Measurements from ENCODE around the gene UBE2Z. TPM values are rescaled to one million over a fixed set of nuclear protein-coding genes. Genes with fewer than 3 reads are reported as not detected.

UBE2Z gene
- total and polyA plus RNA-seq, 2 of the 13 experiments (the other 11 are each of a cell fraction or from before 2014, with no cell fraction given): 63.2 to 122 TPM

- TF ChIP-seq ZNF256 (CRISPR knock-in tag; conservative IDR thresholded peaks at IDR 0.05) (no peak), ZNF549 (CRISPR knock-in tag; IDR thresholded peaks at IDR 0.05) (no peak), ZFP90 (CRISPR knock-in tag; IDR thresholded peaks at IDR 0.05; ENCODE audit: borderline replicate concordance) (peak; percentile 90; the same call in 1 of the 2 replicates), ZNF30 (CRISPR knock-in tag; IDR thresholded peaks at IDR 0.05) (no peak), BHLHE40 (IDR thresholded peaks at IDR 0.05; ENCODE audit: low read length) (peak; percentile 71; the same call in 1 of the 2 replicates), TRAFD1 (CRISPR knock-in tag; IDR thresholded peaks at IDR 0.05; ENCODE audit: borderline replicate concordance) (no peak; the same call in 1 of the 2 replicates), NFE2L2 (IDR thresholded peaks at IDR 0.05; ENCODE audit: low read length) (no peak), GPBP1L1 (CRISPR knock-in tag; IDR thresholded peaks at IDR 0.05) (no peak), CHD2 (IDR thresholded peaks at IDR 0.05; ENCODE audit: low read depth, low read length) (peak; percentile 21; the same call in 1 of the 2 replicates), FOXM1 (CRISPR knock-in tag; IDR thresholded peaks at IDR 0.05) (no peak), ZNF674 (CRISPR knock-in tag; IDR thresholded peaks at IDR 0.05; ENCODE audit: low read depth) (peak; percentile 74; the same call in 1 of the 2 replicates), ZNF83 (CRISPR knock-in tag; IDR thresholded peaks at IDR 0.05; ENCODE audit: borderline replicate concordance) (no peak), ZNF350 (CRISPR knock-in tag; IDR thresholded peaks at IDR 0.05; ENCODE audit: borderline replicate concordance, low read depth) (peak; percentile 99), ZNF101 (CRISPR knock-in tag; IDR thresholded peaks at IDR 0.05; ENCODE audit: borderline replicate concordance, low read depth) (peak; percentile 77; the same call in 1 of the 2 replicates), ZNF749 (CRISPR knock-in tag; IDR thresholded peaks at IDR 0.05; ENCODE audit: borderline replicate concordance) (peak; percentile 91), AHDC1 (CRISPR knock-in tag; IDR thresholded peaks at IDR 0.05; ENCODE audit: borderline replicate concordance) (peak; percentile 99), GTF2F1 (IDR thresholded peaks at IDR 0.05; ENCODE audit: low read length) (peak; percentile 53; the same call in 1 of the 2 replicates), MEIS1 (CRISPR knock-in tag; IDR thresholded peaks at IDR 0.05; ENCODE audit: borderline replicate concordance) (peak; percentile 97), PTBP1 (IDR thresholded peaks at IDR 0.05; ENCODE audit: low read depth, low read length, poor library complexity, severe bottlenecking) (no peak), CCAR2 (optimal IDR thresholded peaks at IDR 0.05; ENCODE audit: low read depth, low read length) (peak; percentile 94), ETV6 (CRISPR knock-in tag; conservative IDR thresholded peaks at IDR 0.05) (peak; percentile 95), CEBPG (CRISPR knock-in tag; IDR thresholded peaks at IDR 0.05) (peak; percentile 89)
Measured at GRCh38 chr17:48871551-48872351, 36.5 kb upstream of the UBE2Z start (continued).

Data from HepG2 (cell line).